H1 (cell line): ENCODE data around the gene SLC24A3. TPM values are rescaled to one million over a fixed set of nuclear protein-coding genes. Genes with fewer than 3 reads are reported as not detected.

Experiments
- KDM1A ChIP-seq: fragments of 200-600, 300-600 bp; sonication (generic); IDR thresholded peaks from 2 replicates; pipeline ENCODE4 v1.7.1; 2016; ENCODE audit warnings: mild to moderate bottlenecking, low read length, borderline replicate concordance
- polyA plus RNA-seq, 7 experiments: library from polyadenylated mRNA; depleted of rRNA in 3 of 7; stranded (reverse) in 5 of 7; unstranded in 2 of 7; fragments of >200 nt in 5 of 7; fragments of 200-250 nt in 2 of 7; gene quantifications; 1 replicate in 5 of 7; 2 replicates in 1 of 7; 4 replicates in 1 of 7; pipeline versions ENCODE4 v1.2.1 to v1.2.3, GENCODE V29; 2011 to 2013; ENCODE audit warnings: missing spikeins in 2 of 7, mixed read lengths in 2 of 7
- total RNA-seq: library from RNA; stranded (reverse); fragmentation: NEBNext Ultra II Directional; extraction: Animal tissue kit (Norgen Biotek cat#: 25700); gene quantifications from 2 replicates; pipeline ENCODE4 v1.2.1, GENCODE V29; 2021
- TF ChIP-seq, protein P1 (sequence below): IDR thresholded peaks from 2 replicates; pipeline ENCODE4 v1.6.1; 2011; ENCODE audit warnings: low read length, improper control_type of control experiment

SLC24A3 gene
- total and polyA plus RNA-seq, 2 of the 8 experiments (the other 6 are each of a cell fraction or from before 2014, with no cell fraction given): 4.5 to 6.3 TPM

DNA sequence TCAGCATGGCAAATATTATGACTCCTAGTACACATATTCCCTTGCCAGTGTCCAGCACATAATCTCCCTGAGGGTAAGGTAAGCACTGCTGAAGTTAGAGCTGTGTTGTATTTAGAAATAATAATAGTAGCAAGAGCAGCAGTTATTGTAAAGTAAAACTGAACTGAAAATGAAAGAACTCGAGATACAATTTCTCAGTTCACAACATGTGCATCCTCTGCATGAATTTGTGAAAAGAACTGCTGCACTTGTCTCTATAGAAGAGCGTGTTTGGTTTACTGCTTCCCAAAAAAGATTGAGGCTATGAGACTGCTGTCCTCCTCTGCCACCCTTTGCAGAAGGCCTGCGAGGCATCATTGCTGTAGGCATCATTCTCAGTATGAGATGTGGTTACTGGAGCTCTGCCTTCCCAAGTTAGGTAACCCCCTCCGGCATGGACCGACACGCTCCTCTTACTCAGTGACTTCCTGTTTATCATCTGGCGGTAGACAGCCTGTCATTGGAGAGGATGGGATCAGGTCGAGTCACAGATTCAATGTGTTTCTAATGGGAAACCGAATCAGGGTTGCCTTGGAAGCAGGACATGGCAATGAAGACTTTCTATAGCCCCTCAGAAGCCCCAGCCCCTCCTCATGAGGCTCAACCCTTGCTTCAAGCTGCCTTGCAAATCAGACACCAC is 48.1 kb downstream of the SLC24A3 start (continued):
- TF ChIP-seq, protein P1, sequence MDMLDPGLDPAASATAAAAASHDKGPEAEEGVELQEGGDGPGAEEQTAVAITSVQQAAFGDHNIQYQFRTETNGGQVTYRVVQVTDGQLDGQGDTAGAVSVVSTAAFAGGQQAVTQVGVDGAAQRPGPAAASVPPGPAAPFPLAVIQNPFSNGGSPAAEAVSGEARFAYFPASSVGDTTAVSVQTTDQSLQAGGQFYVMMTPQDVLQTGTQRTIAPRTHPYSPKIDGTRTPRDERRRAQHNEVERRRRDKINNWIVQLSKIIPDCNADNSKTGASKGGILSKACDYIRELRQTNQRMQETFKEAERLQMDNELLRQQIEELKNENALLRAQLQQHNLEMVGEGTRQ: no peak
- no peak for TF ChIP-seq KDM1A
